ENCODE measurements around the gene ZSWIM1. TPM values are rescaled to one million over a fixed set of nuclear protein-coding genes. Genes with fewer than 3 reads are reported as not detected.

The ZSWIM1 gene
- total and polyA plus RNA-seq, 2 donors from 2014 or later = 6.7 to 13.1 TPM

GRCh38 chr20:45909817-45910669 is 29.0 kb downstream of the ZSWIM1 start:
- DNase-seq (peak in 1 of 5 donors; percentile 56), FAIRE-seq (no peak)
- Histone ChIP-seq H3K4me1 (ENCODE audit: control insufficient read depth in 2 of 3, insufficient read depth in 2 of 3, low read depth in 1 of 3, low read length in 3 of 3) (peaks cover 0 to 8% (median 0%) of the 10 kb centered on the region in 3 donors), H3K4me3 (ENCODE audit: low read length in 3 of 3) (no peak overlapping the region), H3K36me3 (ENCODE audit: control insufficient read depth in 2 of 3, insufficient read depth in 3 of 3, low read length in 3 of 3) (no peaks in the 10 kb centered on the region), H3K27me3 (ENCODE audit: control insufficient read depth, insufficient read depth, low read length) (no peaks in the 10 kb centered on the region), H3K9ac (ENCODE audit: low read length in 3 of 3) (no peak overlapping the region), H3K9me3 (ENCODE audit: control insufficient read depth in 2 of 3, insufficient read depth in 1 of 3, low read length in 3 of 3) (no peaks in the 10 kb centered on the region), H3K27ac (ENCODE audit: low read depth in 2 of 2, low read length in 2 of 2) (peak overlapping the region in 1 of 2 donors; percentile 65)
- intact Hi-C loops (cut with DNase I) = no loop called here
- TF ChIP-seq, protein P1, sequence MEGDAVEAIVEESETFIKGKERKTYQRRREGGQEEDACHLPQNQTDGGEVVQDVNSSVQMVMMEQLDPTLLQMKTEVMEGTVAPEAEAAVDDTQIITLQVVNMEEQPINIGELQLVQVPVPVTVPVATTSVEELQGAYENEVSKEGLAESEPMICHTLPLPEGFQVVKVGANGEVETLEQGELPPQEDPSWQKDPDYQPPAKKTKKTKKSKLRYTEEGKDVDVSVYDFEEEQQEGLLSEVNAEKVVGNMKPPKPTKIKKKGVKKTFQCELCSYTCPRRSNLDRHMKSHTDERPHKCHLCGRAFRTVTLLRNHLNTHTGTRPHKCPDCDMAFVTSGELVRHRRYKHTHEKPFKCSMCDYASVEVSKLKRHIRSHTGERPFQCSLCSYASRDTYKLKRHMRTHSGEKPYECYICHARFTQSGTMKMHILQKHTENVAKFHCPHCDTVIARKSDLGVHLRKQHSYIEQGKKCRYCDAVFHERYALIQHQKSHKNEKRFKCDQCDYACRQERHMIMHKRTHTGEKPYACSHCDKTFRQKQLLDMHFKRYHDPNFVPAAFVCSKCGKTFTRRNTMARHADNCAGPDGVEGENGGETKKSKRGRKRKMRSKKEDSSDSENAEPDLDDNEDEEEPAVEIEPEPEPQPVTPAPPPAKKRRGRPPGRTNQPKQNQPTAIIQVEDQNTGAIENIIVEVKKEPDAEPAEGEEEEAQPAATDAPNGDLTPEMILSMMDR (IDR thresholded peaks at IDR 0.05; ENCODE audit: borderline replicate concordance, extremely low read depth, insufficient read depth) = no peak

DNA sequence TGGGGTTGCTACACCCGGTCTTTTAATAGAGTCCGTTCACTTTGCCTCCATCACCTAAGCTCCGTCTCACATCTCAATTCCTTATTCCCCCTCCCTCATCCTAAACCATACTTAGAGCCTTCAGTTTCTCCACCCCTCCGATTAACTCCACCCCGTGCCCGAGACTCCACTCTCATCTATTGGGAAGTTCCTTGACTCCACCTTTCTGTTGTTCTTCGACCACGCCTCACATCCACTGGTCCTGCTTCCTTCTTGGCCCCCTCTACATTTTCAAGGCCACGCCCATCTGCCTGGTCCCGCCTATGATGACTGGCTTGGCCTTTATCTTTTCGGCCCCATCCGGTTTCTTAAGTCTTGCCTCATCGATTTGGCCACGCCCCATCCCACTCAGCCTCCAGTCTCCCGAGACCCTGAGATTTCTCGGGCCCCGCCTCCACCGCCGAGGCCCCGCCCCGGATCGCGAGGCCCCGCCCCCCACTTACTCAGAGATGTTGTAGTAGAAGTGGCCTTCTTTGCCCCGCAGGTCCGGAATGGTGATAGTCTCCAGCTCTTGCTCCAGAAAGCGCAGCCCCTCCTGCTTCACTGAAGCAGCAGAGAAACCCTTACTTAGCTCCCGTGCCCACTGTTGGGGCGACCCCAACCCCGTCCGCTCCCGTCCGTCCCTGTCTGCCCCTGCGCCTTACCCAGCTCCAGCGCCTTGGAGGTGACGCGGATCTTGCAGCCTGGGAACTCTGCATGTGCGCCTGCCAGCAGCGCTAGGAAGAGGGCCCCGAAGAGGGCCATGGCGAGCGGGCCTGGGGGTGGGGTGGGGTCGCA is 29.9 kb downstream of the ZSWIM1 start:
- Histone ChIP-seq H3K9ac (ENCODE audit: low read length in 3 of 3) (peak overlapping the region; percentile 29 to 57 (median 55)), H3K27me3 (ENCODE audit: control insufficient read depth, insufficient read depth, low read length) (no peaks in the 10 kb centered on the region), H3K4me1 (ENCODE audit: control insufficient read depth in 2 of 3, insufficient read depth in 2 of 3, low read depth in 1 of 3, low read length in 3 of 3) (peaks cover 0 to 8% (median 0%) of the 10 kb centered on the region in 3 donors), H3K27ac (ENCODE audit: low read depth in 2 of 2, low read length in 2 of 2) (peak overlapping the region; percentile 80 to 89), H3K36me3 (ENCODE audit: control insufficient read depth in 2 of 3, insufficient read depth in 3 of 3, low read length in 3 of 3) (no peaks in the 10 kb centered on the region), H3K4me3 (ENCODE audit: low read length in 3 of 3) (peak overlapping the region; percentile 62 to 70 (median 67)), H3K9me3 (ENCODE audit: control insufficient read depth in 2 of 3, insufficient read depth in 1 of 3, low read length in 3 of 3) (no peaks in the 10 kb centered on the region)
- peak; percentile 54 for FAIRE-seq
- intact Hi-C loops (cut with DNase I) = no loop called here
- TF ChIP-seq, protein P1 (IDR thresholded peaks at IDR 0.05; ENCODE audit: borderline replicate concordance, extremely low read depth, insufficient read depth) = no peak
- DNase-seq = peak; percentile 98 to 99 (median 99)

- Histone ChIP-seq H3K27me3 (ENCODE audit: control insufficient read depth, insufficient read depth, low read length) (no peaks in the 10 kb centered on the region), H3K4me1 (ENCODE audit: control insufficient read depth in 2 of 3, insufficient read depth in 2 of 3, low read depth in 1 of 3, low read length in 3 of 3) (peaks cover 0 to 8% (median 0%) of the 10 kb centered on the region in 3 donors), H3K4me3 (ENCODE audit: low read length in 3 of 3) (peak within 1 kb of the TSS; percentile 62 to 70 (median 67)), H3K36me3 (ENCODE audit: control insufficient read depth in 2 of 3, insufficient read depth in 3 of 3, low read length in 3 of 3) (no peaks in the 10 kb centered on the region), H3K9me3 (ENCODE audit: control insufficient read depth in 2 of 3, insufficient read depth in 1 of 3, low read length in 3 of 3) (no peaks in the 10 kb centered on the region), H3K9ac (ENCODE audit: low read length in 3 of 3) (peak within 1 kb of the TSS; percentile 29 to 57 (median 55)), H3K27ac (ENCODE audit: low read depth in 2 of 2, low read length in 2 of 2) (peak within 1 kb of the TSS; percentile 80 to 89)
- intact Hi-C loops (cut with DNase I) = no loop called here
- TF ChIP-seq, protein P1 (IDR thresholded peaks at IDR 0.05; ENCODE audit: borderline replicate concordance, extremely low read depth, insufficient read depth) = no peak
- FAIRE-seq (no peak), DNase-seq (peak; percentile 80 to 95 (median 91))
Observed at GRCh38 chr20:45911486-45912343, 30.7 kb downstream of the ZSWIM1 start, which contains the start of gene PLTP. PLTP (minus strand) TSS chr20:45912155; CDS start chr20:45911452, 703 bp downstream.

Data from kidney (tissue), 14 donors.